Measurements from ENCODE around the gene PTPRO.

The PTPRO gene

DNA sequence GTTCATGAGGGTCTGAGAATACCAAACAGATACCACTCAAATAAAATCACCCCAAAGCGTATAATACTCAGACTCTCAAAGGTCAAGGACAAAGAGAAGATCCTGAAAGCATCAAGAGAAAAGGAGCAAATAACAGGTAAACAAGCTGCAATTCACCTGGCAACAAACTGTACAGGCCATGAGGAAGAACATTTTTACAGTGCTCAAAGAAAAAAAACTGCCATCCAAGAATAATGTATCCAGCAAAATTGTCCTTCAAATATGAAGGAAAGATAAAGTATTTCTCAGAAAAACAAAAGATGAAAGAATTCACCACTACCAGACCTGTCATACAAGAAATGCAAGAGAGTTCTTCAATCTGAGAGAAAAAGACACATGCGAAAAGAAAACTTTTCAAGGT lies 206.4 kb downstream of the PTPRO start:
- no peak for DNase-seq

DNA sequence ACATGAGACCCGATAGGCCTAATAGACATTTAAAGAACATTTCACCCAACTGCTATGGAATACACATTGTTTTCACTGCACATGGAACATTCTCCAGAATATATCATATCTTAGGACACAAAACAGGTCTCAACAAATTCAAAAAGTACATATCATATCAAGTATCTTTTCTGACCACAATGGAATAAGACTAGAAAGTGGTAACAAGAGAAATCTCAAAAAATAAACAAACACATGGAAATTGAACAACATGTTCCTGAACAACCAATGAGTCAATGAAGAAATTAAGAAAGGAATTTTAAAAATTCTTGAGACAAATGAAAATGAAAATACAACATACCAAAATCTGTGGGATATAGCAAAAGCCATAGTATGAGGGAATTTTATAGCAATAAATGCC lies 208.1 kb downstream of the PTPRO start:
- no peak for DNase-seq

DNA sequence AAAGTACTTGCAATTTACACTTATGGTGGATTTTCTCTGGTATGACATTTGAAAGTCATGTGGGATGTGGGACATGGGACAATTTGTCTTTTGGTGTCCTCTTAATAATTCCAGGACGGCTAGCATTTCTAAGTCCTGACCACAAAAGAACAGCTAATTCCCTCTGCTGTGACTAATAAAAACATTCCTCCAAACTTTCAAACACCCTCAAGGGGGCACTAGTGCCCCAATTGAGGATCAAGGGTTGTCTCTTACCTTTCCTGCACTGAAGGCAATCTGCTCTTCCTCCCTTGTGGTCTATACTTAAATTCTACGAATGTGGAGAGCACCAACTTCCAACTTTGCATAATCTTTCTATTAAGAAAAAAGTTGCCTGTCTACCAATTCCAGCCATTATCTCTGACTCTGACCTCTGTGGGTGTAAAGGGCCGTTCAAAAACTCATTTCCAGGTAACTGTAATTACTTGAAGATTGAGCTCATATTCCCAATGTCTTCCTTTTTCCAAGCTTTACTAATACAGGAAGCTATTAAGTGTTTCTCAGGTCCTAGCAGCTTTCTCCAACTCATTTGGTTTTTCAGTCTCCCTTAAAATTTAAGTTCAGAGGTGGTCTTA lies 210.2 kb downstream of the PTPRO start:
- peak; percentile 27 to 30 for DNase-seq

DNA sequence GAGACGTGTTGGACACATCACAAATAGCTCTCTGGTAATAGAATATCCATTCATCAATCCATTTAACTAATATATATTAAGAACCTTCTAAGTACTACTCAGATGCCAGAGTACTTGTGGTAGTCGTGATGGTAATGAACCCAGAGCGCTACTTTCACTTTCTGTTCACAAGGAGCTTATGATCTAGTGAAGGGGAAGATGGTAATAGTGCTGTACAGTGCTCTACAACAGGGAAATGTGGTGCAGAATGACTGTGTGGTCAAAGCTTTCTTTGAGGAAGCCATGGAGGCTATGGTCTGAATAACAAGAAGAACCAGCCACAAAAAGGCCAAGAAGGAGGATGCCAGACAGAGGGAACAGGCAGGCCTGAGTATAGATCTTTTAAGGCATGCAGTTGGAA lies 212.0 kb downstream of the PTPRO start:
- peak; percentile 2 to 22 for DNase-seq

DNA sequence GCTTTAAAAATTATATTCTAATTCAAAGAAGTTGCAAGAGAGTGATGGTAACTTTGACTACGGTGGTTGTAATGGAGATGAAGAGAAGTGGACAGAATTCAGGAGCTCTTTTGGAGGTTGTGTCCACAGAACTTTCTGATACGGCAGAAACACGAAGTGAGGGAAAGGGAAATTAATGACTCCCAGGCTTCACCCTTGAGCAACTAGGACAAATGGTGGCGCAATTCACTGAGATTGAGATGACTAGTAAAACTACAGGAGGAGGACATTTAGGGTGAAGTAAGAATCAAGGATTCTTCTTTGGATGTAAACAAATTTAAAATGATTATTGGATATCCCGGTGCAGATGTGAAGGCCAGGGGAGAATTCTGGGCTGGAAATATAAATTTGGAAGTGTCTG lies 212.6 kb downstream of the PTPRO start:
- no peak for DNase-seq

DNA sequence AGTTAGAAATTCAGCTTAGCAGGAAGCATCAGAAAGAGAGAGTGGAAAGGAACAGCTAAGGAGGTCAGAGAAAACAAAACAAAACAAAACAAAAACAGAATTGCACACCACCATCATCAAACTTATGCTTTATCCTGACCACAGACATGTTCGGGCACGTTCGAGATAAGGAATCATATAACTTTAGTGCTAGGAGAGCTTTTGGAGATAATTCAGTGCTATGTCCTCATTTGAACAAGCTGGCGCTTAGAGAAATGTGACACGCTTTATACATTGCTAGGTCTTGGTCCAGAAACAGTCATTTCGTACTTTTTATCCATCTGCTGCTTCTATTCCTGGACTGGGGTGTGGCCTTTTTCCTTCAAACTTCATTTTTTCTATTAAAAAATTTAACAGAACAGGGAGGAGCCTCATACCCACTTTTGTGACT lies 213.1 kb downstream of the PTPRO start:
- no peak for DNase-seq

DNA sequence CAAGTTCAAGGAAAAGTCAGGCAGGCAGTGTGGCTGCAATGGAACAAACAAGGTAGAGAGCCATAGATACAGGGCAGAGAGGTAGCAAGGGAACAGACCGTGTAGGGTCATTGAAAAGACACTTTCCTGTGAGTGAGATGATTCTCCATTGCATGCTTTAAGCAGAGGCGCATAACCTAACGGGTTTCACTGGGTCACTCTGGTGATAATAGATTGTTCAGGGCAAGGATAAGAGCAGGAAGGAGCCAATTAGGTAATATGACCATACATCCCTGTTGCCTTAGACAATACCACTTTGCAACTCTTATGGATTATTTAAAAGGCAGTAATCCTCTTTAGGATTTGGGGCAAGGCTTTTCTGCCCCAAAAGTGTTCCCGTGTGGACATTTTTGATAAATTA lies 214.1 kb downstream of the PTPRO start:
- DNase-seq = no peak

DNA sequence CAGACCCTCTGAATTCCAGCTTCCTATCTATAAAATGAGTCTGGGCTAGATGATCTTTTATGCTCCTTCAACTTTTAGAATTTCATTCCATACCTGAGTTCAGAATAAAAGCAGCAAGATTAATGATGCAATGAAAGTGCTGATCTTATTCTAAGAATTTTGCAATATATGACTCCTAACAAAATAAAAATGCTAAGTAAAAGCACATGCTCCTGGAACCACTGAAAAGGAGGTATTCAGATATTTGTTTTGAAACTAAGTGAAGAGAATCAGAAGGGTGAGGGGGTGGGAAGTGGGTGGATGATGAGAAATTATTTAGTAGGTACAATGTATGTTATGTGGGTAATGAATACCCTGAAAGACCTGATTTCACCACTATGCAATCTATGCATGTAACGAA lies 216.6 kb downstream of the PTPRO start:
- DNase-seq = no peak

DNA sequence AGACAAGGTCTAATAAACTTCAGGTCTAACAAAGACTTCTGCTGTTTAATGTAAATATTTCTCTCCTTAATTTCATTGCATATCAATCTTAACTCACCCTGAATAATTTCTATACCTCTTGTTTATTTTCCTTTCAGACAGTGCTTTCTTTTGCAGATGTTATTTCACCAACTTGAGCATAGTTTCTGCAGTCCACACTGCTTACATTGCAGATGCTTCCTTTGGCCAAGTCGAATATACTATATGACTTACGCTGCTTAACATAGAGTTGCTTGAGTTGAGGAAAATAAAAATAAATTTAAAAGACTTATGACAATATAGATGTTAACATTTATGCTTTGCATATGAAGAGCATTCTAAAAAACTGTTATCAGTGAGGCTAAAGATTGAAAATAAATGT lies 217.7 kb downstream of the PTPRO start:
- no peak for DNase-seq

DNA sequence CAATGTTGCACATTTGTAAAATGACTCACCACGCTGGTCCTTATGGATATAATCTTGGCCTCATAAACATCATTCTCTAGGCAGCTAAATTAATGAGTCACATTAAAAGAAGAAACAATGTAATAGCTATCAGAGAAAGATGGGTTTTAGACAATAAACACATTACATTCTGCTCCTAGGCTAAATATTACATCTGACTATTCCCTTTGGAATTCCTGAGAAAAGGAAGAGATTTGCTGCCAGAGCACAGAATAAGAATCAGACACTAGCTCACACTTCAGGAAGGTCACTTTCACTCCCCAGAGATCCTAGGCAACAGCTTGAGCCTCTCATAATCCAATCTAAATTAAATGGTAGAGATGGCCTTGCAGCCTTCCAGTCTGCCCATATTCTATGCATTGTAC lies 218.2 kb downstream of the PTPRO start:
- DNase-seq = no peak

DNA sequence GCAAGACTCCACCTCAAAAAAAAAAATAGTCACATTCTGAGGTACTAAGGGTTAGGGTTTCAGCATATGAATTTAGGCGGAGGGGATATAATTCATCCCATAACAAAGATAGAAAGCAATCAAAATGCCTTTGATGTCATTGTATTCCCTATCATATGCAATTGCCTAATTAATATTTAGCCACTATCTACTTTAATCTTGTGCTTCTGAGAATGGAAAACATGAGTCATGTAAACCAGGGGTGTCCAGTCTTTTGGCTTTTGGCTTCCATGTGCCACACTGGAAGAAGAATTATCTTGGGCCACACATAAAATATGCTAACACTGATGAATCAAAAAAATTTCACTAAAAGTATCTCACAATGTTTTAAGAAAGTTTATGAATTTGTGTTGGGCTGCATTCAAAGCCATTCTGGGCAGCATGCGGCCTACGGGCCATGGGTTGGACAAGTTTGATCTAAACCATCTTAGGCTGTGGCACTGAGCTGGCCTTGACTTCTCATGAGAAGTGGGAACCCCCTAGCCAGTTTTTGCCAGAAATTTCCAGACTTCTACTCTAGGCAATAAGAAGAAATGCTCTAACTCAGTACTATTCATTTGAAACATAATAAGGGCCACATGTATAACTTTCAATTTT lies 219.8 kb downstream of the PTPRO start:
- DNase-seq = no peak

DNA sequence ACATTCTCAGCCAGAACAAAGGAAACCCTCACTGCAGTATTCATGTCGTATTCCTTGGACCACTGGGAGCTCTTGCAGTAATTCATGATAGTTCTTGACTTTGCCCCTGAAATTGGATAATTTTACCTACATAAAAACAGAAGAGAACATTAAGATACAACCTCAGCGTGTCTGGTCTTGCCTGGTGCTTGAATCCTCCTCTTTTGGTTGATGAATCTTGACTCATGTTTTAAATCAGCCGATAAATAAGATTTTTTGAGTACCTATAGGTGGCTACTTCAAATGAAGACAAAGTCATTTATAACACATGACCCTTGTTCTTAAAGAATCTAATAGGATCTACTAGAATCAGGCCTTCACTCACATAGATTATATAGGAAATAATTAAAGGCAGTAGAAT lies 221.0 kb downstream of the PTPRO start:
- DNase-seq = no peak

DNA sequence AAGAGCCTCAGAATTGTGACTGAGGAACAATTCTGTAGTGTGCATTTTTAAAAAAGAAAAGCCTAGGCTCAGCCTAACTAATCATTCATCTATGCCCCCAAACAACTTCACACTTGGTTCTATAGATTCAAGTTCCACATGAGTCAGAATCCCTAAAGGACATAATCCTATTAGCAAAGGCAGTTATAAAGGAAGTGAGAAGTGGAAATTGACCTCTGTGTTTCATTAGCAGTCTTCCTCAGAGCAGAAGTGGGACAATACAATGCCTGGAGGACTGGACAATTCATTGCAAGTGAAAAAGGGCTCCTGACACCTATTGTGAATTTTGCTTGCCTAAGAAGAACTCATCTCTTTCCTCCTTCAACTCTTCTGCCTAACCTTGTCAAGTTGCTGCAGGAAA lies 222.3 kb downstream of the PTPRO start:
- no peak for DNase-seq

DNA sequence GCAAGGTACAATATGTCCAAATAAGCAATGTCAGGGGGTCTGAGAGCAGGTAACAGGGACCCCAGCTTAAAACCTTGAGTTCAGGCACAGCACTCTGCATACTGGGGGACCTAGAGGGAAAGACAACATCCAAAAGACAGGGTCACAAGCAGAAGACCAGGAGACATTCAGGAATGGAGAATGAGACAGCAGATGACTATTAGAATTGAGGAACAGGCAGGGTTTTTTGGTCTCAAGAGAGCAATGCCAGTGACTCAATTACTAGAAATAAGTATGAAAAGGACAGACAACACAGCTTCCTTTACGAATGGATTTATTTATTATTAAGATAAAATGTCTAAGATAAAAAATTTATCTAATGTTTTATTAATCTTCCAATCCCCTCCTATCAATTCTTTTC lies 223.0 kb downstream of the PTPRO start:
- no peak for DNase-seq

DNA sequence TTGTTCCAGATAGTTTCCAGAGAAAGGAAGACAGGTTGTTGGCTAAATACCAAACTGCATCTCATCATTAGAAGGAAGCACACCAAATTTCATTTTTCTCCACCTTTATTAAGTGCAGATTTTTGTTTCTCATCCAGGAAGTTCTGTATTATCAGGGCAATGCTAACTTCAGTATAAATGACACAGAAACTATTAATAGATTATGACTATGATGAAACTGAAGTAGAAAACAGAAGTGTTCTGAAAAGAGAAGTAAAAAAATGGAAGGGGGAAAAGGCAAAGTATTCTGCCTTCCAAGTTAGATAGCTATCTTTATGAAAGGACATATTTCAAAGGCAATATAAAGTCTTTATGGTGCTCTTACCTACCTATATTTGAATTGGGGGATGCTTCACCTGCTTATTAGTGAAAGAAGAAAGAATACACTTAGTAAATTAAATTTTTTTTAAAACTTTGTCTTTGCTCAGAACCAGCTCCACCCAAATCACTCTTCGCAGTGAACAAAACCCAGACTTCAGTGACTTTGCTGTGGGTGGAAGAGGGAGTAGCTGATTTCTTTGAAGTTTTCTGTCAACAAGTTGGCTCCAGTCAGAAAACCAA lies 223.9 kb downstream of the PTPRO start:
- peak; percentile 26 to 40 for DNase-seq

DNA sequence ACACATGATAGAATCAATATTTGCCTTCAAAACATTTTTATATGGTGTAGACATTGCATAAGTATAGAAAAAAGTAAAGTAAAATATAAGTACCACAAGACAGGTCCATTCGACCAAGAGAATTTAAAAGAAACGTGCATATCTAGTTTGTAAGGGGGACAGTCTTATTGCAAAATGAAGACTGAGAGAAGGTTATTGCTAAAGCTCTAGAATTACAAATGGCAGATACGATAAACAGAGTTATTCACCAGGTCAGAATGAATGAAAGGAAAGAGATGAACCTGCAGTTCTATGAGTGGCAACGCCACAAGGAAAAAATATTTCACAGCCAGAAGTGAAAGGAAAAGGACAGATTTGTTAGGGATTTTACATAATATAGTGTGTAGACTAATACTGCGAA lies 224.8 kb downstream of the PTPRO start:
- no peak for DNase-seq

DNA sequence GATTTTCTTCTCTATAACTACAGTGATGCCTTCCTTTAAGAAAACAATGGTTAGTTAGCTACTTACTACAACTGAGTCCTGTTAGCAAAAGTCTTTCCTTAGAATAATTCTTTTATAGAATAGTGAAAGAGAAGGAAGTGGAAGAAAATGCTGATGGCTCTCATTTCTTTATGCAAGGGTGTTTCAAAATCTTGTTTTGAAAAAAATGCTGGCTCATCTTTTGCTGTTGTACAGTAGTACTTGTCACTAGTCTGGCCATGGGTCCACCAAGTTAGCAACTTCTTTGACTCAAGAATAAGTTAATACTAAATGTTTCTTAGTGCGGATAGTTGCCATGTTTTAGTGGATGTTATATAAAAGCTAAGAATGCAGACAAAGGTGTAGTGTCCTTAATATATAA lies 225.4 kb downstream of the PTPRO start:
- no peak for DNase-seq

DNA sequence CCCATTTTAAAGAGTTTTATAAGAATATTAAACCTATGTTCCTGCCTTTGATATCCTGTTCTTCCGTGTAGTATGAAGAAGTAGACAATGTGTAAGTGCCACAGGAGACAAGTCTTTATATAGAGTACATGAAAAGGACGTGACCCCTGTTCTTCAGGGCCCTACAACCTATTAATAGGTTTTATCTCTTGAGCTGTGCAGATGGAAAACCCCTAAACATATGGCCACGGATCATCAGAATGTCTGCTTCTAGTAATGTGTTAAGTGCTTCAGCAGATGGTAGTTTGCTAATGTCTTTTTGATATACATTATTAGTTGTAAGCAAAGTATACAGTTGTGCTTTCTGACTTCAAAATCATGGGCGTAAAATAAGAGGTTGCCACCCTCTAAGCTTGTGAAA lies 228.5 kb downstream of the PTPRO start:
- DNase-seq = no peak

DNA sequence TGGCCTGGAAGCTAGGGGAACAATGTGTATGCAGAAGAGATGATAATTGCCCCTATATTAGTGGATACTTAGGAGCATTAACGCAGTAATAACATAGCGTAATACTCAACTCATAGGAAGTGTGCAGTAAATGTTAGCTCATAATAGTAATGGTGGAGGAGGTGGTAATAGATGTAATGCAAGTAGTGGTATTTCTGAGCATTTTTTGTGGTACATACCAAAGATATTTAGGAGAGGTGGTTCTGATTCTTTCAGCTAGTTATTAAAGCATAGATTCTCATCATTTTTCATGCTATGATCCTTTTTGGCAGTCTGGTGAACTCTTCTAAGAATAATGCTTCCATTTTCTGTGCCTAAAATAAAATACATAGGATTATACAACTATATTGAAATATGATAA lies 233.1 kb downstream of the PTPRO start:
- no peak for DNase-seq

DNA sequence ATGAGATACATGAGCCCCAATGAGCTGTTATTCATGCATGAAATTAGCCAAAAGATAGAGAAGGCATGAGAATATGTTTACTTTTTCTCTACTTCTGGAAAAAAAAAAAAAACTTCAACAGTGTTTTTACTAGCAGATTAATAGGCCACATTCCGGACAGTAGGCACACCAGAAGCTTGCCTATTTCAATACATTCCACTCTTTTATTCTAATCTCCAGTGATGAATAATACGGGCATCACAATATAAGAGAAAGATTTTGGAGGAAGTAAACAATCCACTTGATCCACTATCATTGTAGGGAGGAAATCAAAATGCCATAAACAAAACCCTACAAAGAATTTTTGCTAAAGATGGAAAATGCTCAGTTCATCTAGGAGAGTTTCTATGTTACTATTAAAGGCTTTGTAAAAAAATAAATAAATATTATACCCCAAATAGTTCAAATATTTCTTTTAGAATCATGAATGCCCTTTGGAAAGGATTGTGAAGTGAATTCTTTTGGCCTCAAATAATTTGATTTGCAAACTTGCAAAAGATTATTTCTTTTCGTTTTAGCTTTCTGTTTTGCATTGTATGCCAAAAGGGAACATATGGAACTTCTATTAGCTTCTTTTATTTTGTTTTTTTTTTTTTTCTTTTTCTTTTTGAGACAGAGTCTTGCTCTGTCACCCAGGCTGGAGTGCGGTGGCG lies 234.2 kb downstream of the PTPRO start:
- DNase-seq = no peak

DNA sequence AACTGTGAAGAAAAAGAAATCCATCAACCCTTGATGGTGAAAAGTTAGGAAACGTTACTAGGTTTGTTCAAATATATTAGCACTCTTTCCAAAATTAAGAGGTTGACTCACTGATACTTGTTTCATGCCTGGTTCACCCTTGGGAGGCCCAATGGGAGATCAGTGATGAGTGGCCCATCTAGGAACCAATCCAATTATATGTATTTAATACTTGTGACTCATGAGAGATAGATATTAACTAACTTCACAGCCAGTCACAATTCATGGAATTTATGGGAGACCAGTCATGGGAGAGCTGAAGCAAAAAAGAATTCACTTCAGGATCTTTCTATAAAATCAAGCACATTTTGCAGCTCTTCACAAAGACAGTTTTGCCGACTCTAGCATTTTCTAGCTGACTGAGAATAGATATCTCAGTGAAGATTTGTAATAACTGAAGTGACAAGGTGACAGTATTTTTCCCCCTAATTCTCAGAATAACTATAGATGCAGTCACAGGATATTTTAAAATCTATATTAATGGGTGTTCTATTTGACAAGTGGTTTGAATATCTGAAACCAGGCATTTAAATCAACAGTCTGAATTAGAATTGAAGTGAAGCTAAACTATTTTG lies 236.7 kb downstream of the PTPRO start:
- DNase-seq = no peak

DNA sequence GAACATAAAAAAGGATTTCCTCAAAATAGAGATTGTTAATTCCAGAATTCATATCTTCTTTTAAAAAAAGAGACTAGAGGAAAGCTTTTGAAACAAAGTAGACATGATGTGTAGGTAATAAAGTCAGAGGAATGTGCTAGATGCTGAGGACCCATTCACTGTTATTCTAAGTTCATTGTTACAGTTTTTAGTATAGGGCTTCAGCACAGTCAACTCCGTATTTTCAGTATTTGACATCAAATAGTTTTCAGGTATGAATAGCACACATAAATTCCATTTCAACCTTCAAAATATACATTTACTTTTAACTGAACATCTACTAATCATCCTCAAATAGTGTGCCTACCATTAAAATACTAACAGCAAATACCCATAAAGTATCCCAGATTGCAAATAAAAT lies 239.1 kb downstream of the PTPRO start:
- no peak for DNase-seq

DNA sequence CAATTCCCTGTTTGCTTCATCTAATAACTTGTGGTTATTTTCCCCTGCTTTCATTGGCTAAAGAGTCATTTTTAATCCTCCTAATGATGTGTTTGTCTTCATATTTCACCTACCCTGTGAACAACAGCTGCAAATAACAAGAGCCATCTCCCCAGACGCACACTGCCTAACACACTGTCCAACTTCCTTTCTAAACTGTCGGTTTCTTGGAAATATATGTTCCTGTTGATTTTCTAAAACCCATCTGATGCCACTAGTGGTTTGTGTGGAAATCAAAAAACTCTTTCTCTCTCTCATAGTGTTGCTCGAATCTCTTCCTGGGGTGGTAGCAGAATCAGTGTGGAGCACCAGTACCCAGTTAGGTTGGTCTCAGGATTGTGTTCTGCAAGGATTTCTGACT lies 240.0 kb downstream of the PTPRO start:
- DNase-seq = no peak

DNA sequence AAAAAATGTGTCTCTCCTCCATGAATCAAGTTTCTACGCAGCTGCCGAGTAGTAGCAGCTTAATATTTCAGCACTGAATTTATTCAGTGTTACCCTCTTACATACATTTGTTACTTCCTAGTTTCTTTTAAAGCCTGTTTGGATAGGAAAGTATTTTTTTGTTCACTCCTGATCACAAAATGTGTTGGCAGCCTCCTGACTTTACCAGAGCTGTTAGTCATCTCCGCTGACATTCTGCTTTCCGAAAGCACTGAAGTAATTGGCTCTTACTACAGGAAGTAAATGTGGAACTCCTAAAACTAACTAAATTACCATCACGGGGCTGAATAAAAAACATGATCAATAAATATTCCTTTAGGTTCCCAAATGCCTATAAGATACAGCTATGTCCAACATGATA lies 241.4 kb downstream of the PTPRO start:
- no peak for DNase-seq

Data from Kasumi-1 (cell line).